Measurements from ENCODE around the gene PTH.

DNA sequence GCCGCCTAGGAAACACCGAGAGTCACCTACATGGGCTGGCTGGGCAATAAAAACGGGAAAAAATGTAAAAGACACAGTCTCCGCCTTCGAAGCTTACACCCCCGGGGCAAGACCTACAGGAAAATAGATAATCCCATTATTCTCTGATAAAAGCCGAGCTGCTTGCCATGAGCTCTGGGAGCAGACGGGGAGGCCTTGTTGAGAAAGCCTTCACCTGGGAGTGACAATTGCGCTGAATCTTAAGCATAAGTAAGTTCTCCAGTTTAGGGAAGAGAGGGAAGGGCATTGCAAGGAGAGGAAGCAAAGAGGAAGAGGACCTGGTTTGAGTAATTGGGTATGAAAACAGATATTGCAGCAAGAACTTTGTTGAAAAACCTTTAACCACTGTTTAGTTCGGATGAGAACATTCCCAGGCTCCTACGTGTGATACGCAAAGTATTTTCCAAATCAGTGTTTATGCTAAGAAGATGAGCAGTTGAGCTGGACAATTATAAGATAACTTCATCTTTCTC, 32.0 kb downstream of the PTH start:
- TF ChIP-seq YY1 (IDR thresholded peaks at IDR 0.05; ENCODE audit: insufficient read depth, insufficient read length) (no peak), SUZ12 (IDR thresholded peaks at IDR 0.05; ENCODE audit: extremely low read depth, insufficient read depth, insufficient read length) (no peak), ZNF274 (IDR thresholded peaks at IDR 0.05; ENCODE audit: low read depth, low read length) (no peak)

Measured in NT2/D1 (cell line).